ENCODE results near the gene METAP1D.

The METAP1D gene

DNA sequence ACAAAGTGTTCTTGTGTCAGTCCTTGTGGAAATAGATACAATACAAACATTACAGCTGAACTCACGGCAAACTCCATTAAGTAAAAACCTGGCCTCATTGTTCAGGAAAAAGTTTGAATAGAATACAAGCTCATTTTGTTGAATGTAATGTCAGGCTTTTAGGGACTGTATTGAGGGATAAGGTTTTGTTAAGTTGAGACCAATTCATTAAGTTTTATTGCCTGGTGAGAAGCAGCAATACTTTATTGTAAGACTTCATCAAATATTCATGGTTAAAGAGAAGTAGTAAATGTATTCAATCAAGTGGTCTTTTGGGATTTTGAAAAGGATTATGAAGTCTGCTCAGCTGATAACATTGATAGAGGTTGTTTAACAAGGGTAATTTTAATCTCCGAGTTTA, 35.4 kb upstream of the METAP1D start:
- no peak for TF ChIP-seq YY1 (IDR thresholded peaks at IDR 0.05; ENCODE audit: low read depth)
- no peak for TF ChIP-seq CEBPB (IDR thresholded peaks at IDR 0.05)
- no peak for TF ChIP-seq FOXM1 (IDR thresholded peaks at IDR 0.05; ENCODE audit: borderline replicate concordance, low read depth)
- TF ChIP-seq CREB1 (IDR thresholded peaks at IDR 0.05; ENCODE audit: low read depth): no peak
- TF ChIP-seq, protein P1, sequence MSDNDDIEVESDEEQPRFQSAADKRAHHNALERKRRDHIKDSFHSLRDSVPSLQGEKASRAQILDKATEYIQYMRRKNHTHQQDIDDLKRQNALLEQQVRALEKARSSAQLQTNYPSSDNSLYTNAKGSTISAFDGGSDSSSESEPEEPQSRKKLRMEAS (IDR thresholded peaks at IDR 0.05): no peak
- TF ChIP-seq TCF12 (IDR thresholded peaks at IDR 0.05; ENCODE audit: low read depth): no peak
- no peak for TF ChIP-seq REST (IDR thresholded peaks at IDR 0.05; ENCODE audit: low read depth)
- no peak for TF ChIP-seq EGR1 (IDR thresholded peaks at IDR 0.05)
- no peak for TF ChIP-seq RAD21 (IDR thresholded peaks at IDR 0.05; ENCODE audit: low read depth)
- no peak for TF ChIP-seq TEAD4 (IDR thresholded peaks at IDR 0.05)
- TF ChIP-seq TAF1 (IDR thresholded peaks at IDR 0.05; ENCODE audit: low read depth): no peak
- no peak for TF ChIP-seq ZBTB7A (IDR thresholded peaks at IDR 0.05; ENCODE audit: low read depth)
- TF ChIP-seq, protein P2, sequence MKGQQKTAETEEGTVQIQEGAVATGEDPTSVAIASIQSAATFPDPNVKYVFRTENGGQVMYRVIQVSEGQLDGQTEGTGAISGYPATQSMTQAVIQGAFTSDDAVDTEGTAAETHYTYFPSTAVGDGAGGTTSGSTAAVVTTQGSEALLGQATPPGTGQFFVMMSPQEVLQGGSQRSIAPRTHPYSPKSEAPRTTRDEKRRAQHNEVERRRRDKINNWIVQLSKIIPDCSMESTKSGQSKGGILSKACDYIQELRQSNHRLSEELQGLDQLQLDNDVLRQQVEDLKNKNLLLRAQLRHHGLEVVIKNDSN (IDR thresholded peaks at IDR 0.05): no peak
- TF ChIP-seq EP300 (IDR thresholded peaks at IDR 0.05; ENCODE audit: borderline replicate concordance): no peak
- no peak for TF ChIP-seq NFIC (IDR thresholded peaks at IDR 0.05)

GRCh38 chr2:171965238-171965637, 34.5 kb upstream of the METAP1D start:
- no peak for TF ChIP-seq YY1 (IDR thresholded peaks at IDR 0.05; ENCODE audit: low read depth)
- no peak for TF ChIP-seq RAD21 (IDR thresholded peaks at IDR 0.05; ENCODE audit: low read depth)
- TF ChIP-seq CREB1 (IDR thresholded peaks at IDR 0.05; ENCODE audit: low read depth): no peak
- TF ChIP-seq, protein P2 (IDR thresholded peaks at IDR 0.05): no peak
- no peak for TF ChIP-seq FOXM1 (IDR thresholded peaks at IDR 0.05; ENCODE audit: borderline replicate concordance, low read depth)
- TF ChIP-seq EGR1 (IDR thresholded peaks at IDR 0.05): no peak
- TF ChIP-seq NFIC (IDR thresholded peaks at IDR 0.05): no peak
- no peak for TF ChIP-seq EP300 (IDR thresholded peaks at IDR 0.05; ENCODE audit: borderline replicate concordance)
- no peak for TF ChIP-seq TEAD4 (IDR thresholded peaks at IDR 0.05)
- no peak for TF ChIP-seq TCF12 (IDR thresholded peaks at IDR 0.05; ENCODE audit: low read depth)
- no peak for TF ChIP-seq CEBPB (IDR thresholded peaks at IDR 0.05)
- TF ChIP-seq TAF1 (IDR thresholded peaks at IDR 0.05; ENCODE audit: low read depth): no peak
- no peak for TF ChIP-seq ZBTB7A (IDR thresholded peaks at IDR 0.05; ENCODE audit: low read depth)
- TF ChIP-seq REST (IDR thresholded peaks at IDR 0.05; ENCODE audit: low read depth): no peak
- TF ChIP-seq, protein P1 (IDR thresholded peaks at IDR 0.05): no peak

DNA sequence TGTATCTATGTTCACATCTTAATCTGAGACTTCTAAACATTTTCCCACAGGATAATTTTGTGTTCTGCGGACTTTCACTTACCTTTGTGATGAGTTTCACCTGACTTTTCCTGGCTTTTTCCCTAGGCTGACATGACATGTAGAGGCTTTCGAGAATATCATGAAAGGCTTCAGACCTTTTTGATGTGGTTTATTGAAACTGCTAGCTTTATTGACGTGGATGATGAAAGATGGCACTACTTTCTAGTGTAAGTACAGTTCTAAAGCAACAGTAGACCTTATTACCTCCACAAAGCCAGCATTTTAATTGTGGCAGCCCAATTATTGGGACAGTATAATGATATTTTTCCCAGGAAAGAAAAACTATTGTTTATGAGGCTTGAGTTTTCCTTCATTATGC, 34.1 kb upstream of the METAP1D start:
- TF ChIP-seq, protein P2 (IDR thresholded peaks at IDR 0.05): no peak
- no peak for TF ChIP-seq NFIC (IDR thresholded peaks at IDR 0.05)
- TF ChIP-seq EGR1 (IDR thresholded peaks at IDR 0.05): no peak
- no peak for TF ChIP-seq EP300 (IDR thresholded peaks at IDR 0.05; ENCODE audit: borderline replicate concordance)
- TF ChIP-seq CEBPB (IDR thresholded peaks at IDR 0.05): no peak
- TF ChIP-seq TCF12 (IDR thresholded peaks at IDR 0.05; ENCODE audit: low read depth): no peak
- no peak for TF ChIP-seq YY1 (IDR thresholded peaks at IDR 0.05; ENCODE audit: low read depth)
- TF ChIP-seq, protein P1 (IDR thresholded peaks at IDR 0.05): no peak
- TF ChIP-seq TEAD4 (IDR thresholded peaks at IDR 0.05): no peak
- no peak for TF ChIP-seq FOXM1 (IDR thresholded peaks at IDR 0.05; ENCODE audit: borderline replicate concordance, low read depth)
- no peak for TF ChIP-seq RAD21 (IDR thresholded peaks at IDR 0.05; ENCODE audit: low read depth)
- TF ChIP-seq ZBTB7A (IDR thresholded peaks at IDR 0.05; ENCODE audit: low read depth): no peak
- TF ChIP-seq TAF1 (IDR thresholded peaks at IDR 0.05; ENCODE audit: low read depth): no peak
- TF ChIP-seq REST (IDR thresholded peaks at IDR 0.05; ENCODE audit: low read depth): no peak
- TF ChIP-seq CREB1 (IDR thresholded peaks at IDR 0.05; ENCODE audit: low read depth): no peak
